DMS53 treated with DMSO at 0.1 percent for 48 hours (cell line): ENCODE measurements around the gene HYAL2.
A peak's percentile ranks its signal among the peaks of the same experiment; 100 is the strongest.
"Not testable (repeated sequence)": the region's sequence is repeated elsewhere in the genome, so short reads cannot be mapped to it uniquely, and the experiment has no call there.

Source experiments
- DNase-seq: peaks from one replicate; lab custom pipeline; 2025; ENCODE audit not compliant: unreplicated experiment; lab: John Stamatoyannopoulos, UW

HYAL2 gene

DNA sequence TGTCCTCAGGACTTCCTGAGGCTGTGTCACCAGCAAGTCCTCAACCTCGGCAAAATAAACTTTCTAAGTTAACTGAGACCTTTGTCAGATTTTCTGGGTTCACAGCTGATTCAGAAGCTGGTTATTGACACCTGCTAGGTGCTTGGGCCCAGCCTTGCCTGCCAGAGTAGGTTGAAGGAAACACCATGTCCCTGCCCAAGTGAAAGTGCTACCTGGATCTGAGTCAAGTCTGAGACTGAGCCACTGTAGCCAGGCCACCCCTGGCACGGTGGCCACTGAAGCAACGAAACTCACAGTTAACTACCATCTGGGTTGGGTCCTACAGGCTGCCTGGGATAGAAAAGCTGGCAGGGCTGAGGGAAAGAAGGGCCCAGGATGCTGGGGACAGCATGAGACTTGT lies 8.2 kb downstream of the HYAL2 start:
- DNase-seq: no peak

- DNase-seq: not testable (repeated sequence)
These were observed 10.5 kb downstream of the HYAL2 start for GRCh38 chr3:50312041-50312440.

DNA sequence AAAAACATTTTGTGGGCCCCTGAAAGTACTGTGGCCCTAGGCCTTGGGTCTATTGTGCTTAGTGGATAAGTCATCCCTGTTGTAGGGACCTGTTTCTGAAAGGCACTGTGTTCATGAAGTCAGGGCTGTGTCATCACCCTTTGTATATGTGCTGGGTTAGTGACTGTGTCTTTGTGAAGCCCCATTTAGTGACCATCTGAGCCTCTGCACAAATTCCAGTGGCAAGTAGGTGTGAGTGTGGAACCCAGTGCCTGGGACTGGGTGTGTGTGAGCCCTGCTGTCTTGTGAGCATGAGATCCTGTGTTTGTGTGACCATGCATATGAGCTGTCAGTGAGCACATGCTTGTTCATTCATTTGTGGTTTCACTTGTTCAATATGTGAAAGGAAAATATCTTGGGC lies 17.9 kb downstream of the HYAL2 start:
- DNase-seq: no peak

- no peak for DNase-seq
These were observed 19.3 kb downstream of the HYAL2 start, which contains the start of gene HYAL1 for GRCh38 chr3:50303013-50303815. Gene HYAL1, minus strand, starts transcription at chr3:50303574. Its CDS starts 618 bp downstream, at chr3:50302956.

DNA sequence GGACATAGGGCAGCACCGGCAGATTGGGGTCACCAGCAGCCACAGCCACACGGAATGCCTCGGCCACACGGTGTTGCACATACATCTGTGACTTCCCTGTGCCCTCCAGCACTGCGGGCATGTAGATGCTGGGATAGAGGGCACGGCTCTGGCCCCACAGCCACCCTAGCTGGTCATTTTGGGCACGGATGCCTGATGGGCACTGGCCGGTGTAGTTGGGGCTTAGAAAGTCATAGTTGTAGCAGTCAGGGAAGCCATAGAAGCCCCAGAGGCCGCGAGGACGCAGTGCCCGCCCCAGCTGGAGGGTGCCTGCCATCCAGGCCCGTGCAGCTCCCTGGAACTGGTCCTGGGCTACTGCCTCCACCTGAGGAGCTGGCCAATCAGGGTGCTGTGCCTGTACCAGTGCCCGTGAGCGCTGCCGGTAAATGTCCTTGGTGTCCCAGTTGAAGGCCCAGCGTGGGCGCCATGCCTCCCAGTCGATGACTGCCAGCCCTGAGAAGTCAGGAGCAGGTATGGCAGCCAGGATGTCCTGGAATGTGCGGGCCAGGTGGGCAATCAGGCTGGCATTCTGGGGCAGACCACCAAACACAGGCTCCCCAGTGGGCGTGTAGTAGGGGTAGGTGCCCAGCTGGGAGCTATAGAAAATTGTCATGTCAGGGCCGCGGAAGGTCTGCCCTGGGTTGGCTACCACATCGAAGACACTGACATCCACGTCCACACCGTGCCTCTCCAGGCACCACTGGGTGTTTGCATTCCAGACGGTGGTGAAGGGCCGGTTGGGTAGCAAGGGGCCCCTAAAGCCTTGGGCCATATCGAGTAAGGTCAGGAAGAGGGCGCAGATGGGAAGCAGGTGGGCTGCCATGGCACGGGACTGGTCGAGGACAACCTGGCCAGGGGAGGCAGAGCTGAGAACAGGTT lies 20.2 kb downstream of the HYAL2 start:
- no peak for DNase-seq

GRCh38 chr3:50300681-50301254 lies 21.8 kb downstream of the HYAL2 start:
- no peak for DNase-seq

- DNase-seq: no peak
These were observed 22.4 kb downstream of the HYAL2 start for GRCh38 chr3:50299929-50300680.

GRCh38 chr3:50299638-50299928 lies 23.0 kb downstream of the HYAL2 start:
- DNase-seq: no peak

DNA sequence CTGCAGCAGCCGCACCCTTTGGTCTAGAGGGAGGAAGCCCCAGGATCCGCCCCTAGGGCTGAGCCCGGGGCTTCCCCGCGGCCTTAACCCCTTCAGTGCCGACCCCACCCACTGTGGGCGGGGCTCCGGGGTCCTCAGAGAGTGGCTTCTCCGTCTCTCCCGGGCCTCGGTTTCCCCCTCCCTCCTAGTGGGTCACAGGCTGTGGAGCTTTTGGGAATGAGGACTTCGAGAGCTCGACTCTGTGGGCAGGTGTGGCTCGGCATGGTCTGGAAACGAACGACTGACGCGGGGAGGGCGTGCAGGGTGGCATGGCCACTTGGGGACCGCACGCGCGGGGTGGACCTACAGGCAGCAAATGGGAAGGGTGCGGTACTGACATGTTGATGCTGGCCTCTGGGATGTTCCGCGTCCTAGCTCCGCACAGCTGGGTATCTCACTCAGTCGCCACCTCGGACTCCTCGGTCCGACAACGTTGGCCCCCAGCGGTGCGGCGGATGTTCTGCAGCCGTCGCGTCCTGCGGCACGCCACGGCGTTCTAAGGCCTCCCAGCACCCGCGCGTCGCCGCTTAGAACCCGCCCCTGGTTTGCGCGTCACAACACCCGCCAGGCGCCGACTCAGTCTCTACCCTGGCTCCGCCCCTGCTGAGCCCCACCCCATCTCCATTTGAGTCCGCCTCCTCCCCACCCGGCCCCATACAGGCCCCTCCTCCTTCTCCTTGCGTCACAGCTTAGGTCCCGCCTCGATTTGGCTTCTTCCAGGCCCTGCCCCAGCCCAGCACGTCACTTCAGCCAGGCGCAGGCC lies 23.5 kb downstream of the HYAL2 start, which contains the start of the genes HYAL3 and NAA80:
Gene HYAL3, minus strand, starts transcription at position 570 of the 802 bp plus-strand sequence. CDS start 3,803 bp downstream, outside the sequence.
Gene NAA80, minus strand, starts transcription at position 570 of the 802 bp plus-strand sequence. CDS start 1,942 bp downstream, outside the sequence.
- peak; percentile 64 for DNase-seq

- no peak for DNase-seq
These were observed 24.4 kb downstream of the HYAL2 start for GRCh38 chr3:50297896-50298725.

DNA sequence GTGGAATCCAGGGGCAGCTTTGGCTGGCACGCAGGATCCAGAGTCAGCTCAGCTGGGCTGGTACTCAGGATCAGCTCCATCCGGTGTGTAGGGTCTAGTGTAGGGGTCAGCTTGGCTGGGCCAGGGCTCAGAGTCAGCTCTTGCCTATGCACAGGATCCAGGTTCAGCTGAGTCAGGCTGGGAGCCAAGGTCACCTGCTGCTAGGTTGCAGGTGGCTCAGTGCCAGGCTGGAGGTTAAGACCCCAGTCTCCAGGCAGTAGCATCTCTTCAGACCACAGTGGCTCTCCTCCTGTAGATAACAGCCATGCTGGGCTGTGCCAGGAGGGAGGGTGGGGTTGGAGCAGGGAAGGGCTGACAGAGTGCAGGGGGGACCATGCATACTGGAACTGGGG lies 25.2 kb downstream of the HYAL2 start:
- DNase-seq: no peak

- no peak for DNase-seq
These were observed 25.7 kb downstream of the HYAL2 start for GRCh38 chr3:50296721-50297383.

GRCh38 chr3:50295553-50296431 lies 26.8 kb downstream of the HYAL2 start:
- DNase-seq: no peak

GRCh38 chr3:50294492-50295403 lies 27.8 kb downstream of the HYAL2 start:
- DNase-seq: no peak

- DNase-seq: no peak
These were observed 28.5 kb downstream of the HYAL2 start for GRCh38 chr3:50294089-50294488.

DNA sequence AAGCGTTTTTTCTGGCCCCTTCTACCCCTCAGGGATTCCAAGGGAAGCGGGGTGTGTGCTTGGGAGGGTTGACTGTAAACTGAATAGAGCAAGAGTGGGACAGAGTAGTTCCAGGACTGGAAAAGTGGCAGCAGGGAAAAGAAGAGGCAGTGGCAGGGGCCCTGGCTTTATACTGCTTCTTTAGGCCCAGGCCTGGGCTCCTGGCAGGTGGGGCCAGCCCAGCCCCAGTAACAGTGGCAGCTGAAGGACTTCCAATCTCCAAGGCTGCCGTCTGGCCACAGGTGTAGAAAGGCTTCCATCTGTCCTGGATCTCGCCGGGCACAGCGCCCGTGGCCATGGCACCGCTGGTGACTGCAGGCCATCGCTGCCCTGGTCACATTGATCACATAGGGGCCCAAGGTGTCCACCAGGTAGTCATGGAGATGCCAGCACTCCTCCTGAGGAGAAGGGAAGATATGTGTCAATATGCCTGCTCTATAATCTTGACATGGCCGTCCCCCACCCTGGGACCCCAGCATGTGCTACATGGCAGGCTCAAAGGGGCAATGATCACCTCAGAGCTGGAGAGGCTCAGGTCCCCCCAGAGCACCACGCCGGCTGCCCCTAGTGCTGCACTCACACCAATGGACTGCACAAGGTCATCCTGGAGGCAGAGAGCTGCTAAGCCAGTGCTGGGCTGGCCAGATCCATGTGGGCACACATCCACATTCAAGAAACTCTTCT lies 29.3 kb downstream of the HYAL2 start:
- DNase-seq: no peak
